HL-60/S4 treated with phorbol 12-myristate 13-acetate at 8.2 ng/mL for 4 days and 3 days (cell line): ENCODE measurements around the gene ZBTB7C.

ENCODE experiments used
- in situ Hi-C: fragments of 300-500 bp; cut with MboI; formaldehyde crosslinking; loops from 2 replicates; pipeline ENCODE4 v1.15.0; 2022; ENCODE audit warnings: low sequenced_read_pairs

The ZBTB7C gene

DNA sequence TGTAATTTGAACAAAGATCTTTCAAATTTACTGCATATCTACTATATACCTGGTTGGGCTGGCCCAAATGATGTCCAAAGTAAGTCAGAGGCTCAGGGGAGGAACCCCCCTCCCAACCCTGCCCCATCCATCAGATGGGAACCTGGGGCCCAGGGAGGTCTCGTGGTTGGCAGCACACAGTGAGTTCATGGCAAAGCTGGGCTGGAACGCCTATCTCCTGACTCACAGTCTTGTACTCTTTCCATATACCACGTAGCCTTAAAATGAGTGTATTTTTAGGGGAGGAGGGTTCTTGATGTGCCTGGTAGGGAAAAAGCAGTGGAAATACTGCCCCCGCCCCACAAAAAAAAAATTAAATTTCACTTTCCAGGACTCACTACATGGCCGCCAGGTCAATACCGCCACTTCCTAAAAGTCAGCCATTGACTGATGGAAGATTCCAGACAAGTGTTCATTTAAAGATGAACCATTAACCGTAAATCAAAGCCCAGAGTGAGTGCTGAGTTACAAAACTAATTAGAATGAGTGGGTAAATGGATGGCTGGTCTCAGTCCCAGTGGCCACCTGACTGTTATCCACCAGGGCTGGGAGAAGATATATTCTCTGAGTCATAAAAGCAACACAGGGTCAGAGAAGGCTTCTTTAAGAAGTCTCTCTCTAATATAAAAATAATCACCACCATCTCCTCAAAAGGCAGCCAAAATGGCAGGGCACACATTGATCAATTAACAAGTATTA lies 80.5 kb downstream of the ZBTB7C start:
- in situ Hi-C loops = no loop called here

DNA sequence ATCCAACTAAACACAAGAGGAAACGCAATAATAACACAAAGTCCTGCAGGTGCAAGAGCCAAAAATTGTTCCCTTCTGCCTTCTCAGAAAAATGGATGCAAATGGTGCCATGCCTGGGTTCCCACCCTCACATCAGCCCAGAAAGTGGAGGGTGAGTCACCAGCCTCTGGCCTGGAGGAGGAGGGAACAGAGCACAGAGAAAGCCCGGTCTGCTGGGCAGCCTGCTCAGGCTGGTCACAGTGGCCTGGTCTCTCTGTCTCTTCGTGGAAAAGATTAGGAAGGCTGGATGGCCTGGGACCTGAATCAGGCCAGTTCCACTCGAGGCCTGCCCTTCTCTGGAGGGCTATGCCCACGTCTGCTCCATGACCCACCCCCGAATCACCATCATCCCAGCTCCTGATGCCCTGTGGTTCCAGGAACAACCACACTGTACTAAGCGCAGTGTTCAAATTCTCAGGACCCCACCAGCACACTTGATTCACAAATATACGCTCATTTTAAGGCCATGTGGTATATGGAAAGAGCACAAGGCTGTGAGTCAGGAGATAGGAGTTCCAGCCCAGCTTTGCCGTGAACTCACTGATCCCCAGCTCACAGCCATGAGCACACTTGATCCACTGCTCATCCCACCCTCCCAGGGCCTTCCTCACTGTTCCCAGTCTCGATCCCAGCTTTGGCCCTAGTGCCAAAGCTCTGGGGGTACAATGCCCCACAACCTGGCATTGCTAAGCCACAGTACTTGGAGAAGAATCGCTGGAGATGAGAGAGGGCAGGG lies 82.1 kb downstream of the ZBTB7C start:
- in situ Hi-C loops = no loop called here

DNA sequence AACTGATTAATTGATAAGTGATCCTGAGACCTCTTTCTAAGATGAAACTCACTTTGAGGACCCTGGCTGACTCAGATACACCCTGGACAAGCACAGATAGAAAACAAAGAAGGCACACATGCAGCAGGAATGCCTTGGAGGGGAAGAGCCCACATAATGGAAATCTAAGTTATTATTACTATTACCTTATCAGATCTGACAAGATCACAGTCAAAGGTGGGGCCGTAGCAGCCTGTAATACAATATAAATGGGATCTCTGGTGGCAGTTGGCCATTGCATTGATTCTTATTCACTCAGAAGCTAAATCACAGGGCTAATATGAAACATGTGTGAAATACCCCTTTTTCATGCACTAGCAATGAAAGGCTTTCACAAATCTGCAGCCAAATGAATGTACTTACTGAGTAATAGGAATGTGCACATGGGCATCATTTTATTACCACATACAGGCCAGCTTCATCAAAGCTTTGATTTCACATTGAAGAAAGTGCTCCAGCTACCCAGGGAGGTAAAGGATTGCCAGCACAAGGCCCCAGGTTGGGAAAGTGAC lies 84.0 kb downstream of the ZBTB7C start:
- in situ Hi-C loops = no loop called here

DNA sequence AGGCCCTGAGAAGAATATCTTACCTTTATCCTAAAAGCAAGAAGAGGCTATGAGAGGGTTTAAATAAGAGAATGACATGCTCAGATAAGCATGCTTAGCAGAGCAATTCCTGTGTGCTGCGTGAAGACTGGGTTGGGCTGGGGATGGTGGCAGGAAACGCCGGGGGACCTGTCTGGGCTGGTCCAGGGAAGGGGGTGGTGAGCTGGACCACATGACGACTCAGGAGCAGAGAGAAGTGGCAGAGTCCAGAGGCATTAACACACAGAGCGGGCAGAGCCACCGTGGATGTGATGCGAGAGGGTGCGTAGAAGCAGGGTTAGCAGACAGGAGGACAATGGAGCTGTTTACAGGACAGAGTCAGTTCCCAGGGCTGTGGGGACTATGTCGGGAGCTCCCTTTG lies 84.5 kb downstream of the ZBTB7C start:
- in situ Hi-C loops = no loop called here

DNA sequence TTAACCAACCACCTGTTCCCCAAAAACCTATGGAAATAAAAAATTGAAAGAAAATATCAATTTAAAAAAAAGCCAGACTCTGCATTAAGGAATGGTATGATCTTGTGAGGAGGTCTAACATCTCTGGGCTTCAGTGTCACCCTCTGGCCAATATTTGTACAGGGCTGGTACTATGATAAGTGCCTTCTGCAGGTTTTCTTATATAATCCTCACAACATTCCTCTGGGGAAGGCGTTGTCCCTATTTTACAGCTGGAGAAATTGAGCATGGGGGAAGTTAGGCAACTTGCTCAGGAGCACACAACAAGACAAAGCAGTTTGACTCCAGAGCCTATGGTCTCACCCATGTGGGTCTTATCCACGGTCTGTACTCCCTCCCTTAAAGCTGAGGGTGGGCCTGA lies 86.0 kb downstream of the ZBTB7C start:
- in situ Hi-C loops = no loop called here

DNA sequence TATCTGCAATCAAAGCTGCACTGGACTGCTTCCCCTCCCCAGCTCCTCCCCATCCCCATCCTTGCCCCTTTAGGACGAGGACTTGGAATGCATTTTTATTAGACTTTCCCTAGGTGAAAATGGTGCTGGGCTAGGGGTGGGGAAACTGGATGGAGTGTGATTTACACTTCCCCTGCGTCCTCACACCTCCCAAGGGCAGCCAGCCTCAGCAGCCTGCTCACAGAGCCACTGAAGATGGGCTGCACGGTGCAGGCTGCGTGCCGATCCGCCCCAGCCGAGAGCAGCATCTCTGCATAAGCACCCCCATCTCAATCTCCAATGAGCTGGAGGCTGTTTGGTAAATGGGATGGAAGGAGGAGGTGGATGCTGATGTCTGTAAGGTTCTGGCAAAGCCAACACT lies 87.6 kb downstream of the ZBTB7C start:
- in situ Hi-C loops = no loop called here

DNA sequence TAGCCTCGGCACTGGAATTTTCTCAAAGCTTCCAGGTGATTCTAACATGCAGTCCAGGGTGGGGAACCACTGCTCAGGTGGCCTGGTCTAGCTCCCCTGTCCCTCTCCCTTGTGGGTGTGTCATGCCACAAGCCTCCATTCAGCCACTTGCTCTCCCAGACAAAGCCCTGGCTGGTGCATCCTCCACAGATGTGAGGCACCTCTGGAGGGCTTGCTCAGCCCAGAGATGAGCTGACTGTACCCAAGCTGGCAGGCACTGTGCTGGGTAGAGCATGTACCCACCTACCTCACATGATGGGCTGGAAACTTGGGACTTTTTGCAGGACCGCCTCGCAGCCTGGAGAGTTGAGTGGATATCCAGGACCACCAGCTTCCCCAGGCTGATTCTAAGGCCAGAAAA lies 88.1 kb downstream of the ZBTB7C start:
- in situ Hi-C loops = no loop called here

DNA sequence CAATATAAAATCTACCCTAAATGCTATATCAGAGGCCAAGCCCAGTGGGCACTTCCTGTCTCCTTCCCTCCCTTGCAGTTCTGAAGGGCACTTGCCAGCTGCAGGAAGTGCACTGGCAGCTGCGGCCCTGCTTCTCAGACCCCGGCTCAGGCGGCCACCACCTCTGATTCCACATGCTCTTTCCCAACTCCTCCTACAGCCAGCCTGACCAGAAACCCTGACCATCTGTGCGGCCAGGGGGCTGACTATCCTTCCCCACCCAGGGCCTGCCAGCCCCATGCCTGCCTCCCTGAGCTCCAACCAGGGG lies 88.6 kb downstream of the ZBTB7C start:
- in situ Hi-C loops = no loop called here

DNA sequence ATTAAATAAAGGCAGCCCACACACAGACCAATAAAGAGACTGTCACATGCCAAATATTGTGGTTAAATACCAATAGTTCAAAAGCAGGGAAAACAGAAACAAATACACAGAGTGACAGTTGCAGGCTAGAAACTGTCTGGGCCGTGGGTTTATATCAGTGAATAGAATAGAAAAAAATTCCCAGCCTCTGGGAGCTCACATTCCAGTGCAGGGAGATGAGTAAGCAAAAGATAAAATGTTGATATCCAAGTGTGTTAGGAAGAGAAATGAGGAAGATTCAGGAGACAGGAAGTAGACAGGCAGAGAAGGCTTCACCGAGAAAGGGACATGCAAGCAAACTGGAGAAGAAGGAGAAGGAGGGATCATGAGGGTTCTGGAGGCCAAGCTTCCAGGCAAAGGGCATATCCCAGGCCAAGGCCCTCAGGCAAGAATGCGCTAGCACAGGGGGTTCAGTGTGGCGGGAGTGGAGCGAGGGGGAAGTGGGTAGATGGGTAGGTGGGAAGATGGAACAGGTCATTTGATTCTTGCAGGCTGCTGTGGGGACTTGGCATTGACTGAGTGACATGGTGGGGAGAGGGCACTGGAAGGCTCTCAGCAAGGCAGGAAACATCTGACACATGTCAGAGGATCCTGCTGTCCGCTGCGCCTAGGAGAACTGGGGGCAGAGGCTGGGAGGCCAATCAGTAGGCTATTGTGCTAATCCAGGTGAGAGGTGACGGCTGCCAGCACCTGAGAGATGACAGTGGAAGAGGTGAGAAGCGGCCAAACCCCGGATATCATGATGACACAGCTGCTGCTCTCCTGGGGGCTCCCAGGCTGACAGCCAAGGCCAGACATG lies 89.2 kb downstream of the ZBTB7C start:
- in situ Hi-C loops = no loop called here

DNA sequence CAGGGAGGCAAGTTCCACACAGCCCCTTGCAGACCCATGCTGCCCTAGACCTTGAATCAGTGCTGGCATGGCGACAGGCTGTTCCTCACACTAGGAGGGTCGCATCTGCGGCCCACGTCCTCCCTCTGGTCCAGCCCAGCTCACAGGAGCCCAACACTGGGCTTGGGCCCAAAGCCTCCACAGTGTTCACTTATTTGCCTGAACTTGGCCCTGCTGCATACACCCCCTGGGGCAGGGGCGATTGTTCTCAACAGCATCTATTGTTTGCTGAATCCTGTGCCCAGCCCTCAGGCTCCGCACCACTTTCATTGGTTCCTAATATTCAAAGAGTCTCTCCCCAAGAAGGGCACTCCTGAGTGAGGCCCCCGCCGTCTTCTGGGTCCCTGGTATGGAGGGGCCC lies 90.7 kb downstream of the ZBTB7C start:
- in situ Hi-C loops = no loop called here

DNA sequence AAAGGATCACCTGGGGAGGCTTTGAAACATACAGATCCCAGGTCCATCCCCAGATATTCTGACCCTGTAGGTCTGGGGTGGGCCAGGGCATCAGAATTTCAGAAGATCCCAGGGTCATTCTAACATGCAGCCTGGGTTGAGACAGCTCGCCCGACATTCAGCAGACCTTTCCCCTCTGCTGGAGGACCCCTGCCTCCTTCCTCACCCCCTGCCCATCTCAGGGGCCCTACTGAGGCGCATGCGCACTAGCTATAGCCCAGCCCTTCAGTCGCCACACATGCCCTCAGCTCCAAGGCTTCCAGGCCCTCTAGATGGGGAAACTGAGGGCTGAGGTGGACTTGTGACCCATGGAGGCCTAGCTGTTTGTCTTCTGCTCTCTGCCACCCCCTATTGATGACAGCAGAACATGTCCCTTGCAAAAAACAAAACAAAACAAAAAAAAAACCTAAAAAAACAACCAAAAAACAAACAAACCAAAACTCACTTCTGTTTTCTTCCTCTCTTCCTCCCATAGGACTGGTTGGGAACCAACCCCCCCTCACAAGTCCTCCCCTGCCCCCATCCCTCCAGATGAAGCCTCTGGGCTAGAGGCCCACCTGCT lies 91.3 kb downstream of the ZBTB7C start:
- in situ Hi-C loops = no loop called here

DNA sequence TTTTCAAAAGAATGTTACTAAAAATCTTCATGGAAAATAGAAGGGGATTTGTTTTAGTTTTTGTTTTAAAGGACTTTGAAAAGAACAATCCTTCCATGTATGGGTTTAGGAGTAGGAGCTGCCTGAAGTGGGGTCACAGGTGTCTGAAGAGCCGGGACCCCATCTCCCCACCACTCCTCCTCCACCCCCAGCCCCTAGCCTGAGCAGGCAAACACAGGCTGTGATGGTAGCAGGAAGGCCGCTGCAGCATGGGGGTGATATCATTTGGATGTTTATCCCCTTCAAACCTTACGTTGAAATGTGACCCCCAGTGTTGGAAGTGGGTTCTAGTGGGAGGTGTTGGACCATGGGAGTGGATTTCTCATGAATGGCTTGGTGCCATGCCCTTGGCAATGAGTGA lies 93.0 kb downstream of the ZBTB7C start:
- in situ Hi-C loops = no loop called here

DNA sequence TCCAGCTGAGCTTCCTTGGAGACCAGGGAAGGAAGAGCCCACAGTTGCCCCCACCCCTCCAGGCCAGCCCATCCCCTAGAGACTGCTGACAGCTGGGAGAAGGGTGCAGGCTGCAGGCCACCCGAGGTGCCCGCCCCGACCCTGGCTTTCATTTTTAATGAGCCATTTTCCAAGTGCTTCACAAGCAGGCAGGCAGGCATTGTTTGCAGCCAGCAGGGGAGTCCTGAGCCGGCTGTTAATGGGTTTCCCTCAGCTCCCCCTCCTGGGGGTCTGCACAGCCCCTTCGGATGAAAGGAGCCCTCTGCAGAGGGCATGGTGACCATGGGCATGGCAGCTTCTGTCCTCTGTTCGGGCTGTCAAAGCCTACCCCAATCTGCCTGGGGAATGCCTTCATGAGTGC lies 94.5 kb downstream of the ZBTB7C start:
- in situ Hi-C loops = no loop called here

DNA sequence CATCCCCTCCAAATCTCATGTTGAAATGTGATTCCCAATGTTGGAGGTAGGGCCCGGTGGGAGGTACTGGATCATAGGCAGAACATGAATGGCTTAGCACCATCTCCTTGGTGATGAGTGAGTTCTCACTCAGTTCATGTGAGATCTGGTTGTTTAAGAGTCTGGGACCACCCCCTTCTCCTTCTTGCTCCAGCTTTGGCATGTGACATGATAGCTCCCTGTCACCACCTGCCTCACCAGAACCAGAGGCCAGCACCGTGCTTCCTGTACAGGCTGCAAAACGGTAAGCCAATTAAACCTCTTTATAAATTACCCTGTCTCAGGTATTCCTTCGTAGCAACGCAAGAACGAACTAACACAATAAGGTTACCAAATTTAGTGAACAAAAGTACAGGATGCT lies 95.4 kb downstream of the ZBTB7C start:
- in situ Hi-C loops = no loop called here

DNA sequence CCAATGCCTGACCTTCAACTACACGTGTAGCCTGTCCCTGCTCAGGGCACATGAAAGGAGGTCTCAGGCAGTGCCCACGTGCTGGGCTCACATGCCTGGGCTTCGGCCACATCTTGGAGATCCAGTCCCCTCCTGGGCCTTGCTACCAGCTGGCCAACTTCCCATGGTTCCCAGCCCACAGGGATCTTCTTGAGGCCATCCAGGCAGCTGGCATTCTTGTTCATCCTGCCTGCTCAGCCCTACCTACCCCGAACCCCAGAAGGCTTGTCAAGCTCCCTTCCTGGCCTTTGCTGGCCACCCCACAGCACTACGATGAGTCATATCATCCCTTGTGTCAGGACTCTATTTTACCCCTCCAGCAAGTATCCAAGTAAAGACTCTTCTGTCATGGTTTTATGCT lies 97.1 kb downstream of the ZBTB7C start:
- in situ Hi-C loops = no loop called here

DNA sequence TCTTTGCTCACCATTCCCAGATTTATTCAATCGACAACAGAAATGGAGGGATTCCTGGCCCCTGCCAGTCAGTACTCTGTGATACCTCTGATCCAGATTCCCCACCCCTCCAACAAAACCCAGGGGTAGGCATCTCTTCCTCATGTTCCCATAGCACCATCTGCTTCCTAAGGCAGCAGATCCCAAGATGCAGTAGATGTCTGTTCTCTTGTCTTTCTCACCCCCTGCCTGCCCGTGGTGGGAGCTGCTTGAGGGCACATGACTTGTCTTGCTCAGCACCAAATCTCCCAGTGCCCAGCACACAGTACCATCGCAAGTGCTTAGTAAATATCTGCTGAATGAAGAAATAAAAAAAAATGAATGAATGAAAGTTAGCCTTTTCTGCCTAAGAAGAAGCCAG lies 98.2 kb downstream of the ZBTB7C start:
- in situ Hi-C loops = no loop called here

DNA sequence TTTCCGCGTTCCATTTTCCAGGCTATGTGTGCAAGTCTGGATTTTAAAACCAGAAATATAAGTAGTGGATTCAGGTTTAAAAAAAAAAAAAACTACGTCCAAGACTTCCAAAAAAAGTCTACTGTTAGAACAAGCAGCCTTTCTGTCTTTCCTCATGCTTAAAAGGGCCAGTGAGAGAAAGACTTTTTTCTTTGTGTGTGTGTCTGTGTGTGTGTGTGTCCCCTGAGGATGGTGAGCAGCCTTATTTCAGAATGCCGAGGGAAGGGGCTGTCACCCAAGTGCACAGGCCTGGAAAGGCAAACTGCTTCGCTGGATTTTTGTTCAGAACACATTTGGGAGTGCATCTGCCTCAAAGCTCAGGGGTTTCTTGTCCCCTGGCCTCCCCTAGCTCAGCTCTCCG lies 98.8 kb downstream of the ZBTB7C start:
- in situ Hi-C loops = no loop called here

DNA sequence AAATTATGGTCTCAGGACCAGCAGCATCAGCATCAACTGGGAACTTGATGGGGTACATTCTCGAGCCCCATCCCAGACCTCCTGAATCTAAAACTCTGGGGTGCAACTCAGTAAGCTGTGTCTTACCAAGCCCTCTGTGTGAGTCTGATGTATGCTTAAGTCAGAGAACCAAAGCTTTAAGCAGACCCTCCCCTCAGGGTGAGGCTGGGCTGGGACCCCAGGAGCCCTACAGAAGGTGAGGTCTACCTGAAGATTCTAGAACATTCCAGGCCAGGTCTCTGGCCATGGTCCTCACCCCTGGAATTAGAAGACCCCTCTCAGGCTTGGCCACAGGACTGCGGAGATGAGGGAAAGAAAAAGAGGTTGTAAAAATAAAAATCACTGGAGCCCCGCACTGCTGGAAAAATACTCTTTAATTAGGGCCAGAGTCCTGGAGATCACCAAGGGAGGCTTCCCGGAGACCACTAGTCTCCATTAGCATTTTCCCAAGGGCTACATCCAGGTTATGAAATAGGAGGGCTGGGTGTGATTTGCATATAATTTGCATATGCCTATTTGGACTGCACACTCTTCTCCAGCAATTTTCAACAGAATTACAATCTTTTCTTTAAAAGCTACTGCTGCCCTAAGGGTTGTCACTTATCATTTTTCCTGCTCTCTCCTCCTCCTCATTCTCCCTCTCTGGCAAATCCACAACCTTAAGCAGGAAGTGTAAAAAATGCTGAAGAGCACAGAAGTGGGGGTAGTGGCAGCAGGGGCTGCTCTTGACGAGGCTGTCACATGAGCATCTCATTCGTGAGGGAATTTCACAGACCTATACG lies 100.2 kb downstream of the ZBTB7C start:
- in situ Hi-C loops = no loop called here

DNA sequence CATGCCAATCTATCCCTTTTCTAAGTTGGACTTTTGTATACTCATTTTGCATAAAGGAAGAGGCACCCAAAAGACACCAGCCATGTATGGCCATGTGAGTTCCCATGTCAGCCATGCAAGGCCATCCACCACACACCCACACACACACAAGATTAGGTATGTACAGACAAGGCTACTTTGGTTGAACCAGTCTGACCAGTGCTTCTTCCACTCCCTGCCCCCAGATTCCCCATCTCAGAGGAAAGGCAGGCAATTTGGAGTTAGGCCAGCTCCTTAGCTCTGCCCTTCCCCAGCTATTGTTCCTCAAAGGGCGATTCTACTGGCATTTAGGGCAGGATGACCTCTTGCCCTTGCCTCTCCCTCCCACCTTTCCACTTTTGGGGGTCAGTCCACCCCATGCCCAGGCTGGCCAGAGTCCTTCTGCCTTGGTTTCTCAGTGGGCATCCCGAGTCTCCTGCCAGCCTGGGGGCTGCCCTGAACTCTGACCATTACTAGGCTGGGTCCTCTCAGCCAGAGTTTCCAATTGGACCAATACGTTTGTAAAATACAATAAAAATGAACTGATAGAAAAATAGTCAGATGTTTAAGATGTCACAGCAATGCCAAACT lies 101.1 kb downstream of the ZBTB7C start:
- in situ Hi-C loops = no loop called here

DNA sequence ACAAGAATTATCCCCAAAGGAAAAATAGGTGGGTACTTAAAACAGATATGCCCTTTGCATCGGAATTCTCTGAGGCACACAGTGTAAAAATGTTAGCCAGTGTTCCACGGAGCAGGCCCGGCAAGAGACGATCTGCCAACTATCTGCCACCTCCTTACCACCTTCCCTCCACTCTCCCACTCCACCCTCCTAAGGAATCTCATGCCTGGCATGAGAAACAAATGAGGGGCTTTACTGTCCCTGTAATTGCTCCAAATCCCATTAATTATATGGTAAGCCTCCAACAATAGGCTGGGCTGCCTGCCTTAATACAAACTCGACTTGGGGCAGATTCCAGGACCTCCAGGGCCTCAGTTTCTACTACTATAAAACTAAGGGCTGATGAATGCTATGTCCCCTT lies 102.3 kb downstream of the ZBTB7C start:
- in situ Hi-C loops = no loop called here
